ENCODE measurements around the gene MAN2A2. TPM values are rescaled to one million over a fixed set of nuclear protein-coding genes. Genes with fewer than 3 reads are reported as not detected.

MAN2A2 gene
- total and polyA plus RNA-seq, 2 of the 8 experiments (the other 6 are each of a cell fraction or from before 2014, with no cell fraction given): 23.1 to 29.7 TPM

- TF ChIP-seq RNF2 (IDR thresholded peaks at IDR 0.05; ENCODE audit: borderline replicate concordance, low read depth, low read length, missing control alignments, poor library complexity, severe bottlenecking) (no peak), MAX (IDR thresholded peaks at IDR 0.05) (no peak)
Observed at GRCh38 chr15:90864507-90864906, 38.6 kb upstream of the MAN2A2 start (continued).
